Trophoblast cell (in vitro differentiated cells and primary cell): ENCODE data around the gene TEX2.

Source experiments
- DNase-seq, 2 donors: peaks; one replicate each; pipeline ENCODE4 v3.0.0-alpha.2; 2016
- H2AFZ ChIP-seq: 2 replicates; pipeline ENCODE4 v1.6.1; 2013; ENCODE audit warnings: low read length, moderate library complexity, mild to moderate bottlenecking; ENCODE audit not compliant: insufficient read depth, poor library complexity
- H2AK5ac ChIP-seq: 2 replicates; pipeline ENCODE4 v1.6.1; 2013; ENCODE audit warnings: mild to moderate bottlenecking, low read length
- H2BK120ac ChIP-seq: 2 replicates; pipeline ENCODE4 v1.6.1; 2013; ENCODE audit warnings: low read length, mild to moderate bottlenecking, moderate library complexity; ENCODE audit not compliant: insufficient read depth, poor library complexity
- H2BK12ac ChIP-seq: 2 replicates; pipeline ENCODE4 v1.6.1; 2013; ENCODE audit warnings: mild to moderate bottlenecking, low read length, moderate library complexity
- H2BK5ac ChIP-seq: 2 replicates; pipeline ENCODE4 v1.6.1; 2013; ENCODE audit warnings: low read length, low read depth, moderate library complexity, mild to moderate bottlenecking; ENCODE audit not compliant: poor library complexity
- H3K14ac ChIP-seq: 2 replicates; pipeline ENCODE4 v1.6.1; 2013; ENCODE audit warnings: mild to moderate bottlenecking, low read length
- H3K18ac ChIP-seq: 2 replicates; pipeline ENCODE4 v1.6.1; 2013; ENCODE audit warnings: mild to moderate bottlenecking, low read length
- H3K23ac ChIP-seq: 2 replicates; pipeline ENCODE4 v1.6.1; 2013; ENCODE audit warnings: low read length
- H3K27ac ChIP-seq: 2 replicates; pipeline ENCODE4 v1.5.1; 2013; ENCODE audit warnings: low read depth, mild to moderate bottlenecking, inconsistent platforms, low read length, moderate library complexity
- H3K27me3 ChIP-seq: 2 replicates; pipeline ENCODE4 v1.6.1; 2013; ENCODE audit warnings: inconsistent platforms, mild to moderate bottlenecking, low read length, moderate library complexity; ENCODE audit not compliant: insufficient read depth
- H3K36me3 ChIP-seq, 2 experiments: 1 replicate in 1 of 2; 2 replicates in 1 of 2; pipeline ENCODE4 v1.6.1; 2013; ENCODE audit warnings: low read length in 2 of 2, mild to moderate bottlenecking in 2 of 2, moderate library complexity in 1 of 2; ENCODE audit not compliant: insufficient read depth in 2 of 2, control insufficient read depth in 1 of 2
- H3K4ac ChIP-seq: 2 replicates; pipeline ENCODE4 v1.6.1; 2013; ENCODE audit warnings: low read depth, mild to moderate bottlenecking, low read length, moderate library complexity
- H3K4me1 ChIP-seq, 2 experiments: 1 replicate in 1 of 2; 2 replicates in 1 of 2; pipeline ENCODE4 v1.6.1; 2013; ENCODE audit warnings: low read length in 2 of 2, mild to moderate bottlenecking in 2 of 2, moderate library complexity in 1 of 2; ENCODE audit not compliant: insufficient read depth in 2 of 2, control insufficient read depth in 1 of 2
- H3K4me2 ChIP-seq: 2 replicates; pipeline ENCODE4 v1.6.1; 2013; ENCODE audit warnings: inconsistent platforms, mild to moderate bottlenecking, low read length, moderate library complexity
- H3K4me3 ChIP-seq: 2 replicates; pipeline ENCODE4 v1.5.1; 2013; ENCODE audit warnings: mild to moderate bottlenecking, low read depth, low read length, inconsistent platforms
- H3K79me1 ChIP-seq: one replicate; pipeline ENCODE4 v1.6.1; 2013; ENCODE audit warnings: low read length
- H3K79me2 ChIP-seq: 2 replicates; pipeline ENCODE4 v1.6.1; 2013; ENCODE audit warnings: low read length, mild to moderate bottlenecking; ENCODE audit not compliant: control insufficient read depth, insufficient read depth, poor library complexity
- H3K9ac ChIP-seq: 2 replicates; pipeline ENCODE4 v1.6.1; 2013; ENCODE audit warnings: mild to moderate bottlenecking, low read length
- H3K9me3 ChIP-seq: 2 replicates; pipeline ENCODE4 v1.6.1; 2013; ENCODE audit warnings: low read depth, mild to moderate bottlenecking, control low read depth, inconsistent platforms, low read length; ENCODE audit not compliant: insufficient read depth
- H4K12ac ChIP-seq: 2 replicates; pipeline ENCODE4 v1.6.1; 2013; ENCODE audit warnings: low read depth, mild to moderate bottlenecking, low read length, moderate library complexity
- H4K8ac ChIP-seq: 2 replicates; pipeline ENCODE4 v1.6.1; 2013; ENCODE audit warnings: low read depth, mild to moderate bottlenecking, low read length, moderate library complexity
- H4K91ac ChIP-seq: one replicate; pipeline ENCODE4 v1.6.1; 2013; ENCODE audit warnings: low read depth, mild to moderate bottlenecking, low read length, moderate library complexity
- WGBS: extraction: QIAGEN DNeasy Blood & Tissue Kit; methylation state at CpG from one replicate; pipeline ENCODE4 v1.1.7; 2013; ENCODE audit warnings: missing lambda C conversion rate; ENCODE audit not compliant: insufficient read length, insufficient coverage; ENCODE audit errors: extremely low coverage; 5-methylcytosine and 5-hydroxymethylcytosine counted together

Gene TEX2

GRCh38 chr17:64120159-64120810, 142.8 kb downstream of the TEX2 start:
- Histone ChIP-seq H3K4me1 (no peaks in the 10 kb centered on the region), H3K18ac (no peak overlapping the region), H3K9ac (no peak overlapping the region), H4K12ac (no peak overlapping the region), H4K91ac (no peak overlapping the region), H3K36me3 (peaks cover 0 to 2% of the 10 kb centered on the region in 2 experiments), H3K4me3 (no peak overlapping the region), H3K79me1 (no peaks in the 10 kb centered on the region), H3K79me2 (no peaks in the 10 kb centered on the region), H3K9me3 (no peaks in the 10 kb centered on the region), H3K27ac (no peak overlapping the region), H3K14ac (no peak overlapping the region), H2BK12ac (no peak overlapping the region), H3K23ac (no peak overlapping the region), H3K4ac (no peak overlapping the region), H2AFZ (no peak overlapping the region), H4K8ac (no peak overlapping the region), H2AK5ac (no peak overlapping the region), H2BK5ac (no peak overlapping the region), H2BK120ac (no peak overlapping the region), H3K4me2 (no peak overlapping the region), H3K27me3 (no peaks in the 10 kb centered on the region)
- WGBS: no CpG with 5 or more reads among the region's 3 CpGs
- DNase-seq: no peak

GRCh38 chr17:64117981-64118979, 144.8 kb downstream of the TEX2 start:
- Histone ChIP-seq H3K27me3 (no peaks in the 10 kb centered on the region), H2AK5ac (no peak overlapping the region), H3K14ac (no peak overlapping the region), H3K4me3 (no peak overlapping the region), H3K79me1 (no peaks in the 10 kb centered on the region), H3K23ac (no peak overlapping the region), H3K18ac (no peak overlapping the region), H2BK5ac (no peak overlapping the region), H3K4me2 (no peak overlapping the region), H4K8ac (no peak overlapping the region), H2BK120ac (no peak overlapping the region), H3K79me2 (no peaks in the 10 kb centered on the region), H2BK12ac (no peak overlapping the region), H3K4me1 (no peaks in the 10 kb centered on the region), H3K9me3 (no peaks in the 10 kb centered on the region), H3K4ac (no peak overlapping the region), H4K12ac (no peak overlapping the region), H3K36me3 (peaks cover 0 to 2% of the 10 kb centered on the region in 2 experiments), H4K91ac (no peak overlapping the region), H3K9ac (no peak overlapping the region), H3K27ac (no peak overlapping the region), H2AFZ (no peak overlapping the region)
- peak in 1 of 2 donors; percentile 33 for DNase-seq
- no CpG with 5 or more reads among the region's 10 CpGs for WGBS

GRCh38 chr17:64115822-64116534, 147.1 kb downstream of the TEX2 start:
- H3K79me2 ChIP-seq: no peaks in the 10 kb centered on the region
- WGBS: no CpG with 5 or more reads among the region's 7 CpGs
- no peak overlapping the region for H4K12ac ChIP-seq
- H3K9me3 ChIP-seq: no peaks in the 10 kb centered on the region
- no peak overlapping the region for H4K8ac ChIP-seq
- H2AK5ac ChIP-seq: no peak overlapping the region
- no peak overlapping the region for H3K4ac ChIP-seq
- H2BK120ac ChIP-seq: no peak overlapping the region
- H3K23ac ChIP-seq: no peak overlapping the region
- no peak overlapping the region for H2AFZ ChIP-seq
- H3K14ac ChIP-seq: no peak overlapping the region
- H3K18ac ChIP-seq: no peak overlapping the region
- no peak overlapping the region for H2BK12ac ChIP-seq
- H3K4me2 ChIP-seq: no peak overlapping the region
- H3K79me1 ChIP-seq: no peaks in the 10 kb centered on the region
- DNase-seq: peak; percentile 68 to 95
- no peak overlapping the region for H3K9ac ChIP-seq
- no peaks in the 10 kb centered on the region for H3K27me3 ChIP-seq
- no peaks in the 10 kb centered on the region for H3K4me1 ChIP-seq
- H3K36me3 ChIP-seq: peaks cover 0 to 2% of the 10 kb centered on the region in 2 experiments
- H3K4me3 ChIP-seq: no peak overlapping the region
- H2BK5ac ChIP-seq: no peak overlapping the region
- no peak overlapping the region for H3K27ac ChIP-seq
- H4K91ac ChIP-seq: no peak overlapping the region

GRCh38 chr17:64115043-64115698, 147.9 kb downstream of the TEX2 start:
- Histone ChIP-seq H4K91ac (no peak overlapping the region), H3K4ac (no peak overlapping the region), H3K4me1 (peaks cover 4 to 5% of the 10 kb centered on the region in 2 experiments), H3K9ac (no peak overlapping the region), H3K27ac (no peak overlapping the region), H2AK5ac (no peak overlapping the region), H4K12ac (no peak overlapping the region), H2BK5ac (no peak overlapping the region), H3K23ac (no peak overlapping the region), H2BK120ac (no peak overlapping the region), H3K79me1 (no peaks in the 10 kb centered on the region), H4K8ac (no peak overlapping the region), H3K4me2 (no peak overlapping the region), H3K14ac (no peak overlapping the region), H3K36me3 (no peaks in the 10 kb centered on the region), H3K27me3 (no peaks in the 10 kb centered on the region), H3K4me3 (no peak overlapping the region), H3K18ac (no peak overlapping the region), H2BK12ac (no peak overlapping the region), H3K9me3 (no peaks in the 10 kb centered on the region), H2AFZ (no peak overlapping the region), H3K79me2 (no peaks in the 10 kb centered on the region)
- no peak for DNase-seq
- no CpG with 5 or more reads among the region's 8 CpGs for WGBS
